Measurements from ENCODE around the gene ARHGDIA. TPM values are rescaled to one million over a fixed set of nuclear protein-coding genes. Genes with fewer than 3 reads are reported as not detected.
A peak's percentile ranks its signal among the peaks of the same experiment; 100 is the strongest.
"Not testable (repeated sequence)": the region's sequence is repeated elsewhere in the genome, so short reads cannot be mapped to it uniquely, and the experiment has no call there.

ARHGDIA gene
- 100 to 1,000 TPM; 693 to 725 TPM for total RNA-seq

DNA sequence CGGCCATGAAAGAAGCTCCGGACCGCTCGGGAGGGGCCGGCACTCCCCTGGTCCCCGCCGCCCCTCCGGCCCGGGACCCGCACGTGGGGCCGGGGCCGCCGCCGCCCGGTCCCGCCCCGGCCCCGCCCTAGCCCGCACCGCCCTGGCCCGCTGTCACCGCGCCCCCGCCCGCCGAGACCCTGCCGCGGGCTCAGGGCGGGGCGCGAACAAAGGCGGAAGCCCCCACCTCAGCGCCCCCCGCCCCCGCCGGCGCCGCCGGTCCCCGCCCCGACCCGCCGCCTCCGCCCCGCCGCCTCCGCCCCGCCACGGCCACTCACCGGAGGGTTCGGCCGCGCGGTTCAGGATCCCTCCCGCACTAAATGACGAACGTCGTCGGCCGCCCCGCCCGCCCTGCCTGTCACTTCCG is at the start of gene ARHGDIA:
Gene ARHGDIA, minus strand, starts transcription at position 357 of the 406 bp plus-strand sequence. CDS start 1,407 bp downstream, outside the sequence.
- H3K36me3 Mint-ChIP-seq = peaks cover 22% of the 10 kb centered on the region
- peak; percentile 68 for ATAC-seq
- no peaks in the 10 kb centered on the region for H3K27me3 Mint-ChIP-seq
- CTCF ChIA-PET = interaction anchor here (0.7 to 3.4 kb wide), 6 partner anchors 10 to 152 kb away, joined by 3 to 16 read pairs (median 6); partner anchors contain the start of genes ALYREF, ANAPC11, CENPX and LRRC45
- H3K27ac Mint-ChIP-seq = peak within 1 kb of the TSS; percentile 93
- H3K9me3 Mint-ChIP-seq (ENCODE audit: low read depth) = no peaks in the 10 kb centered on the region
- no peak for DNase-seq
- H3K4me1 Mint-ChIP-seq = peaks cover 40% of the 10 kb centered on the region
- peak within 1 kb of the TSS; percentile 85 for H3K4me3 Mint-ChIP-seq

DNA sequence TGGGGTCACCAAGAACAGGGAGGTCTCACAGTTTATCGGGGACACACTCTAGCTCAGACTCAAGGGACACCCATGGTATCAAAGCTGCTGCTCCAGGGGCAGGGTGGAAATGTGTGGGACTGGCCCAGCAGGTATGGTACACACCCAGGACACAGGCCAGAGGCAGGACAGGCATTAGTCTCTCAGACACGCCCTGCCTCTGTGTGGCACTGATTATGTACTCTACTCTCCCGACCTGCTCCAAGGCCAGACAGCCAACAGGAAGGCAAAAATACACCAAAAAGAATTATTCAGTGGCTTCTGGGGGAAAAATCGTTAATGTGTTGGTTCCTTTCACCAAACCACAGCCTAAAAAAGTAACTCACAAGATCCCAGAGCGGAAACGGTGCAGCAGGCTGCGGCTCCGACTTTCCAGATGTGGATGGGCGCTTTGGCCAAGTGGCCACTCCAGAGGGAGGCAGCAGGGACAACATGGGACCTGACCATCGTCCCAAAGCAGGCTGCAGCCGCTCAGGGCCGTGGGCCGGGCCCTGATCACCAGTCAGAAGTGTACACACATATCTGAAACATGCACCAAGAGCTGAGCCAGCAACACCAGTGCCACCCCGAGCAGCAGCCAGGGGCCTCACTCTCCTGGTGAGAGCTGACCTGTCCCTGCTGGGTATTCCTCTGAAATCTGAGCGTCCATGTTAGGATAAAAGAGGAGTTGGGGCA is 47.9 kb upstream of the ARHGDIA start:
- no peak overlapping the region for H3K4me3 Mint-ChIP-seq
- peaks cover 22% of the 10 kb centered on the region for H3K36me3 Mint-ChIP-seq
- H3K4me1 Mint-ChIP-seq = peaks cover 26% of the 10 kb centered on the region

DNA sequence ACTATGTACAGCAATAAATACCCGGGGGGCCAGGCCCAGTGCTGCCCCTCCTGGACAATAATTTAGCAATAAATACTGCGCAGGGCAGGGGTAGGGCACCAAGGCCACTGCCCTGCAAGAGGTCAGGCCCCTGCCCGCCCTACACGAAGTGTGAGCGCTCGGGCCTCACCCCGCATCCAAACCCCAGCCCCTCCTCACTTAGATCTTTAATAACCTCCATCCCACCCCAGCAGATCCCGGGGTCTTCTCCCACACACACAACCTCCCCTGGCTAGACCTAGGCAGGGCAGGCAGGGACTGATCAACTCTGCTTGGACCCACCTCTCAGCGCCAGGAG is 47.2 kb upstream of the ARHGDIA start:
- DNase-seq; H3K9me3 Mint-ChIP-seq (ENCODE audit: low read depth); H3K27me3 Mint-ChIP-seq; CTCF ChIA-PET: not testable (repeated sequence)
- peak overlapping the region; percentile 82 for H3K27ac Mint-ChIP-seq
- peaks cover 26% of the 10 kb centered on the region for H3K4me1 Mint-ChIP-seq
- H3K4me3 Mint-ChIP-seq = peak overlapping the region; percentile 78
- H3K36me3 Mint-ChIP-seq = peaks cover 24% of the 10 kb centered on the region
- ATAC-seq = peak; percentile 41

More for the DNA sequence above, 47.9 kb upstream of the ARHGDIA start:
- DNase-seq (no peak), ATAC-seq (no peak)
- Mint-ChIP-seq H3K27me3 (no peaks in the 10 kb centered on the region), H3K27ac (peak overlapping the region; percentile 34), H3K9me3 (ENCODE audit: low read depth) (no peaks in the 10 kb centered on the region)
- CTCF ChIA-PET = no interaction called here

DNA sequence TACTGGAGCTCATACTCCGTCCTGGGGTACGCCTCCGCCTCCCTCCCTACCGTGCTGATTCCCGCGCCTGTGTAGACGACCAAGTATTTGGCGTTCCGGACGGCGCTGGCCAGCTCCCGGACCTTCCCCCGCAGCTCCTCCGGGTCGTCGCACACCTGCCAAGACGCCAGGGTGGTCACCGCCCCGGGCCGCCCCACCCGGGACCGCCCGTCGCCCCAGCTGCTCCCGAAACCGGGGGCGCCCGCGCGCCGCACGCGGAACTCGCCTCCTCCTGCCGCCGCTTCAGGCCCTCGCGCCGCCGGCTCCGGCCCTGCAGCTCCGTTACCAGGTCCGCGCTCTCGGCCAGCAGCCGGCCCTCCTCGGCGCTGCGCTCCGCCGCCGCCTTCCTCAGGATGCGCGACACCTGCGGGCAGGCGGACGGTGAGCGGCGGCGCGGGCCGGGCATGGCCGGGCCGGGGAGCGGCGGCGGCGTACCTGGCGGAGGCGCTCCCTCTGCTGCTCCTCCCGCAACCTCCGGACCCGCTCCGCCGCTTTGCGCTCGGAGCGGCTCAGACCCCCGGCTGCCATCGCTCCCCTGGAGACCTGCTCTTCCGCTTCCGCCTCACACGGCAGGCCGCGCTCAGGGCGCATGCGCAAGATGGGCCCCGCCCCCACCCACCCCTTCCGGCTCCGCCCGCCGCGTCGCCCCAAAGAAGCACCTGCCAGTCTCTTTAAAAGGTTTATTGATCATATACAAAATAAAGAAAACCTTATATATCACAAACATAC is 46.6 kb upstream of the ARHGDIA start, which contains the start of gene SIRT7:
Gene SIRT7, minus strand, starts transcription at position 612 of the 768 bp plus-strand sequence. Its CDS starts 45 bp downstream, at position 567.
- Mint-ChIP-seq H3K4me1 (peaks cover 28% of the 10 kb centered on the region), H3K27ac (peak within 1 kb of the TSS; percentile 82), H3K36me3 (peaks cover 29% of the 10 kb centered on the region), H3K27me3 (no peaks in the 10 kb centered on the region), H3K9me3 (ENCODE audit: low read depth) (no peaks in the 10 kb centered on the region), H3K4me3 (peak within 1 kb of the TSS; percentile 78)
- CTCF ChIA-PET = interaction anchor here (0.9 to 4.2 kb wide), 6 partner anchors 9 to 120 kb away, joined by 3 to 26 read pairs (median 5); partner anchors contain the start of genes DCXR and MAFG
- ATAC-seq (peak; percentile 89), DNase-seq (peak; percentile 86)

DNA sequence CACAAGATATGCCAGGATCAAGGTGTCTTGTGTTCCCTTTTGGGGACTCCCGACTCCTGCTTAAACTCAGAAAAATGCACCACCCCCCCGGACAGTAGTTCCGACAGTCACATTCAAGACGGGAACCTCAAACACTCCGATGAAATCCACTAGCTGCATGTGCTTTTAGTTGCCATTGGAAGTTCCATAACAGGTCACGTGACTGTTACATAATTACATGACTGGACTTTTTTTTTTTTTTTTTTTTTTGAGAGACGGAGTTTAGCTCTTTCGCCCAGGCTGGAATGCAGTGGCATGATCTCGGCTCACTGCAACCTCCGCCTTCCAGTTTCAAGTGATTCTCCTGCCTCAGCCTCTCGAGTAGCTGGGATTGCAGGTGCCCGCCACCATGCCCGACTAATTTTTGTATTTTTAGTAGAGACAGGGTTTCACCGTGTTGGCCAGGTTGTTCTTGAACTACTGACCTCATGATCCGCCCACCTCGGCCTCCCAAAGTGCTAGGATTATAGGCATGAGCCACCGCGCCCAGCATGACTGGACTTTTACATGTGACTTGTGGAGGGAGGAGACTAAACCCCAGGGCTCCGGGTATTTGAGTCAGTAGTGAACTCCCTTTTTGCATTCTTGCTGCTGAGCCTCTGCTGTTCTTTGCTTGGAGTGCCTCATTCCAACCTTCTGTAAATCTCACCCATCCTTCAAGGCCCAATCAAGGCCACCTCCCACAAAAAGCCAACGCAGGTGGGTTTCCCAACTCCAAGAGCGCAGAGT is 45.3 kb upstream of the ARHGDIA start:
- Mint-ChIP-seq H3K4me3 (peak overlapping the region; percentile 78), H3K4me1 (peaks cover 30% of the 10 kb centered on the region), H3K27ac (peak overlapping the region; percentile 37), H3K9me3 (ENCODE audit: low read depth) (no peaks in the 10 kb centered on the region), H3K27me3 (no peaks in the 10 kb centered on the region), H3K36me3 (peaks cover 32% of the 10 kb centered on the region)
- ATAC-seq = no peak
- CTCF ChIA-PET = interaction anchor here (1.0 to 4.2 kb wide), 4 partner anchors 11 to 47 kb away, joined by 3 to 26 read pairs (median 6); partner anchors contain the start of gene MAFG
- no peak for DNase-seq

DNA sequence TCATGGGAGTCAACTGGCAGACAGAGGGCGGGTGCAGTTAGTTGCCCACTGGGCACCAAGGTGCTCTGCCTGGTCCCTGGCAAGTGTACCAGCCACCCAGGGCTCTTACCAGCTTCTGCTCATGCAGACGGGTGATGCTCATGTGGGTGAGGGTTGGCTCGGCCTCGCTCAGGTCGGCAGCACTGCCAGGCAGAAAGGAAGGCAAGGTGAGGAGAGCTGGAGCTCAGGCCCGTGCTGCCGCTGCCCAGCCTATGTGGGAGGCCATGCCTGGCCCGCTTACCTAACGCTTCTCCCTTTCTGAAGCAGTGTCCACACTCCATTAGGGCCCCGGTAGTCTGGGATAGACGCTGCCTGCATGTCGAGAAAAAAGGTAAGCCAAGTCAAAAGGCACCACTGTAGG is 44.2 kb upstream of the ARHGDIA start:
- H3K4me3 Mint-ChIP-seq = peak overlapping the region; percentile 17

DNA sequence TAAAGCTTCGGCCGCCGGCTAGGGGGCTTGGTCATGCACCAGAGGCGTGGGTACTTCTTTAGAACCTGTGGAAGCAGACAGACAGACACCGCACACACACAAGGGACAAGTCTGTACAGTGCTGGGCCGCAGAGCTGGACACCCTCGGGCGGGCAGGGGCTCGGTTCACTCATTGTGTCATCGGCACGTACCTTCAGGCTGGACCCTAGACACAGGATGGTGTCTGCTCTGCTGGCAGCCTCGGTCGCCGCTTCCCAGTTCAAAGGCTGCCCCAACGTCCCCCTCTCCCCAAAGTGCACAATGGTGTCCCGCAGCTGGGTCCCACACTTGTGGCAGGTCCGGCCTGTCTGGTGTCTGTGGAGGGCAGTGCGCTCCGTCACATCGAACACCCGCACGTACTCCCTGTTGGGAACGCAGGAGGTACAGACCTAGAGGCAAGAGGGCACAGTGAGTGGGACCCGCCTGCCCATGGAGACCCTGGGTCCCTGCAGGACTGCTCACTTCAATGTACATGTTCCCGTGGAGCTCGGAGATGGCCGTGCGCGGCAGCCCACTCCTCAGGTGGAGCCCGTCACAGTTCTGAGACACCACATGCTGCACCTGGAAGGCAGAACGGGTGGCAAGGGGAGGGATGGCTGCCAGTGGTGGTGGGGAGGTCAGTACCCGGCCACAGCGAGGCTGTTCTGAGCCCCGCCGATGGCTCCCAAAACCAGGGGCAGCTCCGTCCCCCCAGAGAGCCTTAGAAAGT is 43.1 kb upstream of the ARHGDIA start:
- Mint-ChIP-seq H3K4me1 (peaks cover 37% of the 10 kb centered on the region), H3K27me3 (no peaks in the 10 kb centered on the region), H3K27ac (no peak overlapping the region), H3K36me3 (peaks cover 34% of the 10 kb centered on the region), H3K9me3 (ENCODE audit: low read depth) (no peaks in the 10 kb centered on the region), H3K4me3 (no peak overlapping the region)
- DNase-seq (no peak), ATAC-seq (no peak)
- CTCF ChIA-PET = interaction anchor here (0.6 to 4.2 kb wide), 3 partner anchors 13 to 292 kb away, joined by 3 to 26 read pairs (median 3); partner anchors contain the start of genes MAFG and PYCR1

More for the DNA sequence above, 44.2 kb upstream of the ARHGDIA start:
- no peak for DNase-seq
- peaks cover 33% of the 10 kb centered on the region for H3K4me1 Mint-ChIP-seq
- no peak for ATAC-seq
- no peak overlapping the region for H3K27ac Mint-ChIP-seq
- H3K27me3 Mint-ChIP-seq = no peaks in the 10 kb centered on the region
- CTCF ChIA-PET = interaction anchor here (4.2 kb wide), 1 partner anchor 12 kb away, joined by 26 read pairs; the partner anchor contains the start of gene MAFG
- peaks cover 34% of the 10 kb centered on the region for H3K36me3 Mint-ChIP-seq
- H3K9me3 Mint-ChIP-seq (ENCODE audit: low read depth) = no peaks in the 10 kb centered on the region

DNA sequence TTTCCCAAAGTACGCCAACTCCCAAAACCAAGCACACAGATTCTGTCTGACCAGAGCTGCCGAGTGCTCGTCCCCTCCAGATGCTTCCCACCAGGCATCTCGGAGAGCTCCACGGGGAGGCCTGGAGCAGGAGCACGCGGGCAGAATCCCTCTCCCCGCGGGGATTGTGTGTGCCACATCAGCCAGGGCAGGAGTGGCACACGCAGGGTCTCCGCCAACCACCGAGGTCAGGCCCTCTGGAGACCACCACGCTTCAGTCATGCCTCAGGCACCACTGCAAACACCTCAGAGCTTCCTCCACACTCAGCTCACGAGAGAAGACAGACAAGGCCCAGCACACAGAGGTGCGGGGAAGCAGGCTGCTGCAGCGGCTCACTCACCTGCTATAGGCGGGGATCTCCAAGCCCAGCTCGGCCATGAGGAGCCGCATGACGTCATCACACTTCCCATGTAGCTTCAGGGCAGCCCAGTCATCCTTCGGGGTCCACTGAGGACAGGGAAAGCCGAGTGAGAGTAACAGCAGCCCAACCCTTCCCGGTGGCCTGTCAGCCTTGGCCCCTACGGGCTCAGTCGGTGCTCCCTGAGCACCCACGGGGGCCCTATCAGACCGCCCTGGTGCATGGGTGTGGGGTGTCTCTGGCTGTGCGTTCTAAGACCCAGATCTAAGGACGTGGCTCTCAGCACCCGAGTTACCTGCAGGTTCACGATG is 42.4 kb upstream of the ARHGDIA start:
- Mint-ChIP-seq H3K9me3 (ENCODE audit: low read depth) (no peaks in the 10 kb centered on the region), H3K4me3 (no peak overlapping the region), H3K4me1 (peaks cover 33% of the 10 kb centered on the region), H3K27me3 (no peaks in the 10 kb centered on the region), H3K27ac (no peak overlapping the region), H3K36me3 (peaks cover 34% of the 10 kb centered on the region)
- no peak for DNase-seq
- CTCF ChIA-PET = interaction anchor here (0.6 to 4.2 kb wide), 5 partner anchors 13 to 293 kb away, joined by 3 to 26 read pairs (median 3); partner anchors contain the start of genes MAFG and PYCR1
- ATAC-seq = no peak

DNA sequence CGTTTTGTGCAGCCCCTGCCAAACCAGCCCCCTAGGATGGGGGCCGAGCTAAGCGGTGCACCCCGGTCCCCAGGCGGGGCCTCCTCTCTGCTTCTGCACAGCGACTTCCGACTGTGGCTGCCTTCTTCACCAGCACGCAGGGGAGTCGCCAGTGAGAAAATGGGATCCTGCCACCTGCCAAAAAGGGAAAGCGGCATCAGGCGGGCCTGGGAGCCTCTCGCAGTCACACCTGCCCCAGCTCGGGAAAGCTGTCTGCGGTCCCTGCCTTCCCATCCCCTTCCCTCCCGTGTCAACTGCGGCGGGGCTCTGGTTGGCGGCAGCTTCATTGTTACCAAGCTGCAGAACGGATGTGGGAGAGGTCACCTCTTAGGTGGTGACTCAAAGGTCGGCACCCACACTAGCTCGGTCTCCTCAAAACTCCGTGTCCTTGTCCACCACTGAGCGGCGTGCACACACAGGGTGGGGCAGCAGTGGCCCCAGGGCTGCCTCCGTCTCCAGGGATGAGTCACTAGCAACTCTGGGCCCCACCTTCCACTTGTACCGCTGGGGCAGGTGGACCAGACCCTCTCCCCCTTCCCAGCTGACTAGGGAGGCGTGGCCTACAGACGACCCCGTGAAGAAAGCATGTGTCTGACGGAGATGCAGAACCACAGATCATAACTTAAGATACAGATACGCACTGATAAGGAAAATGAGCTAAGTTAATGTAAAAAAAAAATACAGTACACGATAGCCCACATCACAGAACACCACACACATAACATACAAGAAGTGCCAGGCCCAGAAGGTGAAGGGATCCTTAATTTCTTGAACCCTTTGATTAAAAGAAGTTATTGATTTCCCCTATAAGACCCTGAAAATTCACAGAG is 41.5 kb upstream of the ARHGDIA start:
- CTCF ChIA-PET = interaction anchor here (0.9 to 1.0 kb wide), 3 partner anchors 14 to 107 kb away, joined by 3 to 4 read pairs (median 3); partner anchors contain the start of gene MAFG
- Mint-ChIP-seq H3K4me3 (no peak overlapping the region), H3K36me3 (peaks cover 32% of the 10 kb centered on the region), H3K27ac (no peak overlapping the region), H3K9me3 (ENCODE audit: low read depth) (no peaks in the 10 kb centered on the region), H3K27me3 (no peaks in the 10 kb centered on the region), H3K4me1 (peaks cover 28% of the 10 kb centered on the region)
- no peak for DNase-seq
- ATAC-seq = no peak

DNA sequence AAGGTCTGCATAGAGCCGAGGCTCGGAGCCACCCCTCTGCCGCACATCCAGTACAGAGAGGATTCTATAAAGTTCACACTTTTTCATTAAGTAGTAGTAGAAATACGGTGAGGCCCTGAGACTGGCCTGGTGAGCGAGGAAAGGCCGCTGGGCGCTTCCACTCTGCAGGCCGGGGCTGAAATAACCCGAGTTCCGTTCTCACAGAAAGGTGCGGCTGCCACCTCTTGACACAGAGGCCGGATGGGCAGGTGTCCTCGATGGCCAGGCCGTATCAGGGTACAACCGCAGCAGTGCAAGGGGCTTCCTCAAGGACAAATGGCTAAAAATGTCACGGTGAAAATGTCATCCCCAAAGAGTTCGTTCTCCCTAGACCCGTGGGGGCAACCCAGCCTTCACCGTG is 40.8 kb upstream of the ARHGDIA start:
- Mint-ChIP-seq H3K9me3 (ENCODE audit: low read depth) (no peaks in the 10 kb centered on the region), H3K4me3 (peak overlapping the region; percentile 24), H3K4me1 (peaks cover 23% of the 10 kb centered on the region), H3K27me3 (no peaks in the 10 kb centered on the region), H3K27ac (no peak overlapping the region), H3K36me3 (peaks cover 32% of the 10 kb centered on the region)
- ATAC-seq (no peak), DNase-seq (no peak)
- CTCF ChIA-PET = interaction anchor here (0.9 kb wide), 1 partner anchor 15 kb away, joined by 3 read pairs; the partner anchor contains the start of gene MAFG

DNA sequence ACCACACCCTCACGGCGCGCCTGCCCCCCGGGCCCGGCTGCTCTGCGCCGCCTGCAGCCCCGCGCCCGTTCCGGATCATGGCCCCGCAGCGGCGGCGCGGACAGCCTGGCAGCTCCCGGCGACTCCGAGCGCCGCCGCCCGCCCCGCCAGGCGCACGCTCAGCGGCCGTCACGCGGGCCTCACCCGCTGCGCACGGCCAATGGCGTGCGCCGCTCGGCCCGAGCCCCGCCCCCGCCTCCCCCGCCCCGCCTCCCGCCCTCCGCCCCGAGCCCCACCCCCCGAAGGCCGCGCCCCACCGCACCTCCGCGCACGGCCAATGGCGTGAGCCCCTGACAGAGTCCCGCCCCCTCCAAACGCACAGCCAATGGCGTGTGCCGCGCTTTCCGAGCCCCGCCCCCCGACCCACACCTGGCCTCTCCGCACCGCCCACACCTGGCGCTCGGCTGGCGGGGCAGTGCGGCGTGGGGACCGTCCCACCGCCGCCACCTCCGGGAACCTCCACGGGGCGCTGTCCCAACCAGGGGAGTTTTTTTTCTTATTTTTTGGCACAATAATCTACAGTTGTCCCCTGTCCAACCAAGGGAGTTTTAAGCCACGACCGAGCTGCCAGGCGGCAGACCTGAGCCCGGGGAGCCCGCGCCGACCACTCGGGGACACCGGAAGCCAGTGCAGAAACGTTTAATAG is 40.3 kb upstream of the ARHGDIA start, which contains the start of gene PCYT2:
Gene PCYT2, minus strand, starts transcription at position 123 of the 685 bp plus-strand sequence. Its CDS starts 44 bp downstream, at position 79.
- Mint-ChIP-seq H3K27me3 (no peaks in the 10 kb centered on the region), H3K36me3 (peaks cover 30% of the 10 kb centered on the region), H3K27ac (peak within 1 kb of the TSS; percentile 70), H3K4me1 (peaks cover 18% of the 10 kb centered on the region), H3K9me3 (ENCODE audit: low read depth) (no peaks in the 10 kb centered on the region), H3K4me3 (peak within 1 kb of the TSS; percentile 83)
- DNase-seq (peak; percentile 94), ATAC-seq (peak; percentile 92)
- CTCF ChIA-PET = no interaction called here
